Vagina (tissue), 2 donors: ENCODE results near the gene ANKRD60. TPM values are rescaled to one million over a fixed set of nuclear protein-coding genes. Genes with fewer than 3 reads are reported as not detected.

ENCODE experiments used
- DNase-seq, 2 donors: peaks; one replicate each; pipeline ENCODE4 v3.0.0-alpha.2; 2017; ENCODE audit errors: extremely low spot score in 2 of 2
- H3K27ac ChIP-seq: fragments of 200-600 bp; sonication (generic); one replicate; pipeline ENCODE4 v1.5.1; 2019
- H3K27me3 ChIP-seq: fragments of 200-600 bp; sonication (generic); one replicate; pipeline ENCODE4 v1.5.1; 2019
- H3K36me3 ChIP-seq, 2 donors: fragments of 200-600 bp; sonication (generic); one replicate each; pipeline ENCODE4 v1.5.1; 2017 to 2019
- H3K4me1 ChIP-seq: fragments of 200-600 bp; sonication (generic); one replicate; pipeline ENCODE4 v1.5.1; 2019
- H3K4me3 ChIP-seq, 2 donors: fragments of 200-600 bp; sonication (generic); 1 replicate in 1 of 2; 2 replicates in 1 of 2; pipeline ENCODE4 v1.5.1; 2016 to 2019
- H3K9me3 ChIP-seq: fragments of 200-600 bp; sonication (generic); one replicate; pipeline ENCODE4 v1.5.1; 2019
- POLR2A ChIP-seq, 2 donors: fragments of 450-650 bp; IDR thresholded peaks; one replicate each; pipeline ENCODE4 v1.6.1; 2017; ENCODE audit warnings: antibody characterized with exemption in 2 of 2, mild to moderate bottlenecking in 2 of 2, moderate library complexity in 2 of 2
- POLR2AphosphoS5 ChIP-seq, 2 donors: sonication (generic); formaldehyde crosslinking; IDR thresholded peaks; one replicate each; pipeline ENCODE4 v1.9.0; 2017; ENCODE audit warnings: antibody characterized with exemption in 2 of 2, mild to moderate bottlenecking in 2 of 2, low read depth in 1 of 2; ENCODE audit not compliant: insufficient read depth in 1 of 2
- intact Hi-C: fragments of 100-400 bp; cut with DNase I; formaldehyde crosslinking; loops from one replicate; pipeline ENCODE4 v1.15.1; 2023
- total RNA-seq: library from RNA; depleted of rRNA; stranded (reverse); fragments of >200 nt; gene quantifications from one replicate; pipeline ENCODE4 v1.2.3, GENCODE V29; 2016
- TF ChIP-seq, protein P1 (sequence below), 3 experiments: fragments of 450-650 bp in 2 of 3; fragments of 200-600 bp in 1 of 3; sonication (generic) in 1 of 3; IDR thresholded peaks; one replicate each; pipeline ENCODE4 v1.5.1; 2017 to 2019; ENCODE audit warnings: antibody characterized with exemption in 3 of 3, mild to moderate bottlenecking in 2 of 3, moderate library complexity in 2 of 3

ANKRD60 gene
- total RNA-seq, 1 donor from 2014 or later = not detected

GRCh38 chr20:58184984-58185383, 43.5 kb downstream of the ANKRD60 start:
- no peaks in the 10 kb centered on the region for H3K27me3 ChIP-seq
- intact Hi-C loops = no loop called here
- no peak overlapping the region for H3K4me3 ChIP-seq
- H3K9me3 ChIP-seq = no peaks in the 10 kb centered on the region
- no peak for TF ChIP-seq POLR2A (IDR thresholded peaks at IDR 0.05)
- no peak for TF ChIP-seq POLR2AphosphoS5 (IDR thresholded peaks at IDR 0.05; ENCODE audit: insufficient read depth in 1 of 2, low read depth in 1 of 2)
- TF ChIP-seq, protein P1, sequence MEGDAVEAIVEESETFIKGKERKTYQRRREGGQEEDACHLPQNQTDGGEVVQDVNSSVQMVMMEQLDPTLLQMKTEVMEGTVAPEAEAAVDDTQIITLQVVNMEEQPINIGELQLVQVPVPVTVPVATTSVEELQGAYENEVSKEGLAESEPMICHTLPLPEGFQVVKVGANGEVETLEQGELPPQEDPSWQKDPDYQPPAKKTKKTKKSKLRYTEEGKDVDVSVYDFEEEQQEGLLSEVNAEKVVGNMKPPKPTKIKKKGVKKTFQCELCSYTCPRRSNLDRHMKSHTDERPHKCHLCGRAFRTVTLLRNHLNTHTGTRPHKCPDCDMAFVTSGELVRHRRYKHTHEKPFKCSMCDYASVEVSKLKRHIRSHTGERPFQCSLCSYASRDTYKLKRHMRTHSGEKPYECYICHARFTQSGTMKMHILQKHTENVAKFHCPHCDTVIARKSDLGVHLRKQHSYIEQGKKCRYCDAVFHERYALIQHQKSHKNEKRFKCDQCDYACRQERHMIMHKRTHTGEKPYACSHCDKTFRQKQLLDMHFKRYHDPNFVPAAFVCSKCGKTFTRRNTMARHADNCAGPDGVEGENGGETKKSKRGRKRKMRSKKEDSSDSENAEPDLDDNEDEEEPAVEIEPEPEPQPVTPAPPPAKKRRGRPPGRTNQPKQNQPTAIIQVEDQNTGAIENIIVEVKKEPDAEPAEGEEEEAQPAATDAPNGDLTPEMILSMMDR (IDR thresholded peaks at IDR 0.05) = no peak
- no peak for DNase-seq
- H3K27ac ChIP-seq = no peak overlapping the region
- H3K4me1 ChIP-seq = no peaks in the 10 kb centered on the region
- no peaks in the 10 kb centered on the region for H3K36me3 ChIP-seq

- intact Hi-C loops = no loop called here
Observed at GRCh38 chr20:58184063-58184462, 44.4 kb downstream of the ANKRD60 start.

DNA sequence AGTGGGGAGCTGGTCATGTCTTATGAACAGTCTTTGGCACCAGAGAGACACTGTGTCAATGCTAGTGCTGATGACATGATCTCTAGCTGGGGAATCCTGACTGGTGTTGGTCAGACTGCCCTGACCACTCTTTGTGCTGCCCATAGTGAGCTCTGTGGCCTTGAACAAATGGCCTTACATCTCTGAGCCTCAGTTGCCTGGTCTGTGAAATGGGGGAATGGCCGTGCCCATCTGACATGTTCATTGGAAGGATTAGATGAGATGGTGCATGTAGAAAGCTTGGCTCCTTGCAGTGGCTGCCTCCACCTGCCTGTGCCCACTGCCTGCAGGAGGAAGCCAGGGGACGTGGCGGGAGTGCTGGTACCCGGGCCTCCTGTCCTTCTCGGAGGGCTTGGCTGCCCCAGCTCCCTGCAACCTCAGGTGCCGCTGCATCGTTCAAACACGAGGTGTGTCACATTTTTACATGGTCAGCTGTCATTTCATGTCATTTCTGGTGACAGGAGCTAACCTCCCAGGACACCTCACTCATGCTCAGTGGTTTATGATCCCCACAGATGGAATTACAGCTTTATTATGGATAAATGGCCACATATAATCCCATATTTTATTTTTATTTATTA, 45.8 kb downstream of the ANKRD60 start:
- Histone ChIP-seq H3K9me3 (no peaks in the 10 kb centered on the region), H3K27ac (no peak overlapping the region), H3K36me3 (no peaks in the 10 kb centered on the region), H3K4me3 (no peak overlapping the region), H3K27me3 (no peaks in the 10 kb centered on the region), H3K4me1 (peaks cover 19% of the 10 kb centered on the region)
- intact Hi-C loops = no loop called here
- no peak for DNase-seq
- TF ChIP-seq, protein P1 (IDR thresholded peaks at IDR 0.05) = no peak
- TF ChIP-seq POLR2A (IDR thresholded peaks at IDR 0.05) = no peak
- TF ChIP-seq POLR2AphosphoS5 (IDR thresholded peaks at IDR 0.05; ENCODE audit: insufficient read depth in 1 of 2, low read depth in 1 of 2) = no peak

More at GRCh38 chr20:58184063-58184462, 44.4 kb downstream of the ANKRD60 start:
- Histone ChIP-seq H3K4me1 (peaks cover 9% of the 10 kb centered on the region), H3K36me3 (no peaks in the 10 kb centered on the region), H3K4me3 (no peak overlapping the region), H3K27ac (no peak overlapping the region), H3K9me3 (no peaks in the 10 kb centered on the region), H3K27me3 (no peaks in the 10 kb centered on the region)
- TF ChIP-seq POLR2AphosphoS5 (IDR thresholded peaks at IDR 0.05; ENCODE audit: insufficient read depth in 1 of 2, low read depth in 1 of 2) = no peak
- TF ChIP-seq, protein P1 (IDR thresholded peaks at IDR 0.05) = no peak
- no peak for TF ChIP-seq POLR2A (IDR thresholded peaks at IDR 0.05)
- DNase-seq = no peak

- Histone ChIP-seq H3K4me3 (peak overlapping the region; percentile 24 to 45), H3K27ac (peak overlapping the region; percentile 25), H3K4me1 (peaks cover 36% of the 10 kb centered on the region), H3K36me3 (no peaks in the 10 kb centered on the region), H3K9me3 (no peaks in the 10 kb centered on the region), H3K27me3 (no peaks in the 10 kb centered on the region)
- no peak for DNase-seq
- intact Hi-C loops = loop anchor here (5.0 to 10.0 kb wide), 2 partner anchors 305 to 527 kb away; no protein-coding TSS in a partner anchor
- TF ChIP-seq POLR2A (IDR thresholded peaks at IDR 0.05) = no peak
- TF ChIP-seq, protein P1 (IDR thresholded peaks at IDR 0.05) = peak; percentile 95 to 96 (median 95)
- peak in 1 of 2 donors; percentile 21 for TF ChIP-seq POLR2AphosphoS5 (IDR thresholded peaks at IDR 0.05; ENCODE audit: insufficient read depth in 1 of 2, low read depth in 1 of 2)
Observed at GRCh38 chr20:58179432-58180099, 48.9 kb downstream of the ANKRD60 start.

DNA sequence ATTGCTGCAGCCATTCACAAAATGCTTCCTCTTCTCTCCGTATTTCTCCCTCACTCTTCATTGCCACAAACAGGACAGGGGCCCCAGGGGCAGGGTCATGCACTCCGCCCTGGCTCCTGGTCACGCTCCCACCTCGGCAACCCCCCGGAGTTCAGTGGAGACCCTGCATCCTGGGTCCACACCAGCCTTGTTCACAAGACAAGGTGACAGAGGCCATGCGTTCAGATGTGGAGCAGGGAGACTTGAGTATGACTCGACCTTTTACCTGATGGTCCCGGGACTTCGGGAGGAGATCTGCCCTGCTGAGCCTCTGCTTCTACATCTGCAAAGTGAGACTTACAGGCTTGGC, 49.4 kb downstream of the ANKRD60 start:
- Histone ChIP-seq H3K27ac (peak overlapping the region; percentile 25), H3K4me3 (peak overlapping the region; percentile 24 to 45), H3K4me1 (peaks cover 41% of the 10 kb centered on the region), H3K27me3 (no peaks in the 10 kb centered on the region), H3K9me3 (no peaks in the 10 kb centered on the region), H3K36me3 (no peaks in the 10 kb centered on the region)
- no peak for TF ChIP-seq POLR2AphosphoS5 (IDR thresholded peaks at IDR 0.05; ENCODE audit: insufficient read depth in 1 of 2, low read depth in 1 of 2)
- no peak for DNase-seq
- intact Hi-C loops = loop anchor here (5.0 to 10.0 kb wide), 2 partner anchors 304 to 527 kb away; no protein-coding TSS in a partner anchor
